Psoas muscle (tissue), 8 donors: ENCODE data around the gene CCNK. TPM values are rescaled to one million over a fixed set of nuclear protein-coding genes. Genes with fewer than 3 reads are reported as not detected.

Experiments used
- ATAC-seq, 4 donors: fragments of 200-7000 bp; cut with Tn5 transposase; one replicate each; pipeline ENCODE4 v1.9.1; 2020; ENCODE audit warnings: moderate library complexity in 3 of 4, mild to moderate bottlenecking in 2 of 4
- DNase-seq, 2 donors: peaks; one replicate each; pipeline ENCODE4 v3.0.0-alpha.2; 2020
- H3K27ac ChIP-seq: fragments of 200-600 bp; one replicate; pipeline ENCODE4 v1.8.0; 2022
- H3K27me3 ChIP-seq, 3 donors: fragments of 200-600 bp in 1 of 3; one replicate each; pipeline versions ENCODE4 v1.6.1 to v1.8.0; 2013 to 2022; ENCODE audit warnings: low read length in 2 of 3, mild to moderate bottlenecking in 2 of 3, moderate library complexity in 1 of 3; ENCODE audit not compliant: insufficient read depth in 3 of 3
- H3K36me3 ChIP-seq, 2 donors: fragments of 200-600 bp in 1 of 2; one replicate each; pipeline versions ENCODE4 v1.6.1 to v1.8.0; 2013 to 2022; ENCODE audit warnings: low read depth in 1 of 2, mild to moderate bottlenecking in 1 of 2, moderate library complexity in 1 of 2; ENCODE audit not compliant: insufficient read depth in 1 of 2
- H3K4me1 ChIP-seq: fragments of 200-600 bp; one replicate; pipeline ENCODE4 v1.8.0; 2022
- H3K4me3 ChIP-seq: fragments of 200-600 bp; one replicate; pipeline ENCODE4 v1.8.0; 2022; ENCODE audit warnings: mild to moderate bottlenecking
- H3K9me3 ChIP-seq: fragments of 200-600 bp; one replicate; pipeline ENCODE4 v1.8.0; 2022
- CTCF ChIP-seq: fragments of 200-600 bp; IDR thresholded peaks from one replicate; pipeline ENCODE4 v1.8.0; 2022; ENCODE audit warnings: antibody characterized with exemption
- WGBS, 3 donors: extraction: QIAGEN DNeasy Blood & Tissue Kit; methylation state at CpG; one replicate each; pipeline versions ENCODE4 v1.1.6 to v1.1.7; 2013; 5-methylcytosine and 5-hydroxymethylcytosine counted together
- intact Hi-C, 2 donors: fragments of 100-400 bp; cut with DNase I; formaldehyde crosslinking; loops; one replicate each; pipeline versions ENCODE4 v1.11.0 to v1.14.2; 2022
- polyA plus RNA-seq, 3 donors: library from polyadenylated mRNA; stranded (reverse); fragments of 200-250 nt; gene quantifications; one replicate each; pipeline ENCODE4 v1.2.3, GENCODE V29; 2013
- total RNA-seq, 4 donors: library from RNA; stranded (reverse); fragmentation: NEBNext Ultra II Directional in 2 of 4; extraction: Animal tissue kit (Norgen Biotek cat#: 25700) in 2 of 4; gene quantifications; one replicate each; pipeline versions ENCODE4 v1.2.1 to v1.2.4, GENCODE V29; 2021 to 2023
- donor health status: healthy with polysubstance abuse.
- donor health status: DM: no; HTN: no; CAD: no; lungs with moderate emphysema.
- donor health status: Bipolar disorder and iron deficiency.
- donor health status: healthy.
- donor health status: DM: yes; HTN: yes; CAD: no.
- donor health status: DM: no; HTN: no; CAD: no.
- donor health status: DM: no; HTN: no; CAD: no.
- donor health status: DM: yes; HTN: yes; CAD: no.

The CCNK gene
- total and polyA plus RNA-seq, 7 donors, result 17.6 to 53.2 (median 39.8) TPM

GRCh38 chr14:99539491-99539890, 58.3 kb downstream of the CCNK start:
- H3K4me1 ChIP-seq, result peaks cover 16% of the 10 kb centered on the region
- H3K4me3 ChIP-seq, result no peak overlapping the region

GRCh38 chr14:99540196-99541032, 59.2 kb downstream of the CCNK start:
- H3K4me1 ChIP-seq, result peaks cover 16% of the 10 kb centered on the region
- DNase-seq (no peak), ATAC-seq (no peak)
- no peaks in the 10 kb centered on the region for H3K9me3 ChIP-seq
- intact Hi-C loops, result no loop called here
- no peak for TF ChIP-seq CTCF
- no peaks in the 10 kb centered on the region for H3K36me3 ChIP-seq
- no peaks in the 10 kb centered on the region for H3K27me3 ChIP-seq
- H3K27ac ChIP-seq, result peak overlapping the region; percentile 6
- H3K4me3 ChIP-seq, result no peak overlapping the region
- WGBS, 3 donors, result 58 to 67% (median 62%) methylated on average over 15 of the region's 15 CpGs

More at GRCh38 chr14:99539491-99539890, 58.3 kb downstream of the CCNK start:
- no peaks in the 10 kb centered on the region for H3K36me3 ChIP-seq
- H3K27ac ChIP-seq, result peak overlapping the region; percentile 6
- DNase-seq (no peak), ATAC-seq (peak in 1 of 4 donors; percentile 46)
- intact Hi-C loops, result no loop called here
- H3K9me3 ChIP-seq, result no peaks in the 10 kb centered on the region
- 69 to 77% (median 71%) methylated on average over 9 of the region's 9 CpGs for WGBS, 3 donors
- no peak for TF ChIP-seq CTCF
- H3K27me3 ChIP-seq, result no peaks in the 10 kb centered on the region

- WGBS, 3 donors, result 88% methylated on average over 10 of the region's 10 CpGs
- ATAC-seq, result no peak
- H3K4me1 ChIP-seq, result peaks cover 16% of the 10 kb centered on the region
Observed at GRCh38 chr14:99541211-99541610, 60.0 kb downstream of the CCNK start.

GRCh38 chr14:99541677-99542470, 60.7 kb downstream of the CCNK start:
- Histone ChIP-seq H3K9me3 (no peaks in the 10 kb centered on the region), H3K36me3 (no peaks in the 10 kb centered on the region), H3K4me3 (no peak overlapping the region), H3K27me3 (no peaks in the 10 kb centered on the region), H3K27ac (no peak overlapping the region), H3K4me1 (peaks cover 16% of the 10 kb centered on the region)
- intact Hi-C loops, result no loop called here
- ATAC-seq (no peak), DNase-seq (no peak)
- 85 to 86% (median 85%) methylated on average over 18 of the region's 18 CpGs for WGBS, 3 donors
- no peak for TF ChIP-seq CTCF

More at GRCh38 chr14:99541211-99541610, 60.0 kb downstream of the CCNK start:
- Histone ChIP-seq H3K27ac (no peak overlapping the region), H3K9me3 (no peaks in the 10 kb centered on the region), H3K27me3 (no peaks in the 10 kb centered on the region), H3K36me3 (no peaks in the 10 kb centered on the region), H3K4me3 (no peak overlapping the region)
- intact Hi-C loops, result no loop called here
- no peak for DNase-seq
- TF ChIP-seq CTCF, result no peak
